ENCODE data around the gene ABAT.

Gene ABAT

DNA sequence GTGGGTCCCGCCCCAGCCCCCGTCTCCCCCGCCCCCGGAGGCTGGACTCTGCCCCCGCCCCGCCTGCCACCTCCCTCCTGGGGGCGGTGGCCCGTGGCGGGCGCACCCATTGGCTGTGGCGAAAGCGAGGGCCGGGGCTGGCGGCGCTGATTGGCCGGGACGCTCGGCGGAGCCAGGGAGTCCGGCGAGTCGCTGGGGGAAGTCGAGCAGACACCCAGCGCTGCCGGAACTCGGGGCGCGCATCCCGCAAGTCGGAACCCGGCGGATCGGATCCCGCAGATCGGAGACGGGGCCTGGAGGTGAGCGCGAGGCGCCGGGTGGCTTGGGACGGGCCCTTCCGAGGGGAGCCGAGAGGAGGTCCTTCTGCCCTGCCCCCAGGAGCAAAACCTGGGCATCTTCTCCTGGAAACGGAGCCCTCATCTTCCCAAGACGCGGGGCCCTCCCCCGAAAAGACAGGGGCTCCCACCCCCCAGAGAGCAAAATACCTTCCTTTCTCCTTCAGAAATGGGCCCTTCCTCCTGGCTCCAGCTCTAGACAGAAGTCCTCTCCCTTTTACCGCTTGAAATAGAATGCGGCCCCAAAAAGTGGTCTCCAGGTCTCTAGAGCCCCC, at the start of gene ABAT:
Gene ABAT, plus strand, starts transcription at position 205 of the 610 bp plus-strand sequence. CDS start 61,123 bp downstream, outside the sequence.
- FAIRE-seq (no peak), DNase-seq (ENCODE audit: insufficient read length, low spot score) (peak; percentile 93)

DNA sequence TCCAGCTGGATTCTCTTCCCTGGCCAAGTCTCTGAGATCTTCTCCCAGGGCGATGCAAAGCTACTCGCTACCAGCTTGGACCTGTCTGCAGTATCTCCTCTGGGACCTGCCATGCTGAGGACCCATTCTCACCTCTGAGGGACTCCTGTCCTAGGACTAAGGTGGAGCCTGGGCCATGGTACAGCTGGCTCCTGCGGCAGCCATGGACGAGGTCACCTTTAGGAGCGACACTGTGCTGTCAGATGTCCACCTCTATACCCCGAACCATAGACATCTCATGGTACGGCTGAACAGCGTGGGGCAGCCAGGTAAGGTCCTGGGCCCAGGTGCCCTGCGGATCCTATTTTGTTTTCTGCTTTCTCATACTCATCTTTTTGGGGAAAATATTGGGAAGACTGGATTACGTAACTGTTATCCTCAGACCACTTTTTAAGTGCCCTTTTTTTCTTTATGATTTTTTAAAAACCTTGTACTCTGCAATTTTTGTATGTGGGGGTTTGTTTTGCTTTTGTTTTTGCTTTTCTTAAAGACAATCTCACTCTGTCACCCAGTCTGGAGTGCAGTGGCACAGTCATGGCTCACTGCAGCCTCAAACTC, 48.8 kb upstream of the ABAT start:
- DNase-seq (ENCODE audit: insufficient read length, low spot score) (no peak), FAIRE-seq (no peak)

DNA sequence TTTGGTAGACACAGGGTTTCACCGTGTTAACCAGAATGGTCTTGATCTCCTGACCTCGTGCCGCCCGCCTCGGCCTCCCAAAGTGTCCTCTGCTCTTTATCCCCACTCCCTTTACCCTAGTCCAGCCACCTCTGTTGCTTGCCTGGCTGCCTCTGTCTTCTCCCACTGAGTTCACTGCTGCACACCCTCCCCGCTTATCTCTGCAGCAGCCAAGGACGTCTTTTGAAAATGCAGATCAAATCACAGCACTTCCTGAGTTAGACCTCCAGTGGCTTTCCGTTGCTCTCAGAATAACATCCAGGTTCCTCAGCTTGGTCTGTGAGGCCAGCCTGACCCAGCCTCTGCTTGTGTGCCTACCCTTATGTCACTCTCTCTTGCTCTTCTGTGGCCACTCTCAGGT, 47.5 kb upstream of the ABAT start:
- no peak for FAIRE-seq
- no peak for DNase-seq (ENCODE audit: insufficient read length, low spot score)

DNA sequence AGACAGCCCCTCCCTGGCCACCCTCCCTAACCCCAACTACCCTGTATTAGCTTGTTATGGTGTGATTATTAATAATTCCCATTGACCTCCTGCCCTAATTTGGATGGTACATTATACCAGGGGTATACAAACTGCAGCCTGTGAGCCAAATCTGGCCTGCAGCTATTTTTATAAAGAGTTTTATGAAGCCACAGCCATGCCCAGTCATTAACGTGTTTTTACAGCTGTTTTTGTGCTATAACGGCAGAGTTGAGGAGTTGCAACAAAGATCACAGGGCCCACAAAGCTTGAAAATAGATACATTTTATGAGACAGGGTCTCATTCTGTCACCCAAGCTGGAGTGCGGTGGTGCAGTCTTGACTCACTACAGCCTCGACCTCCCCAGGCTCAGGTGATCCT, 47.0 kb upstream of the ABAT start:
- DNase-seq (ENCODE audit: insufficient read length, low spot score) (no peak), FAIRE-seq (no peak)

DNA sequence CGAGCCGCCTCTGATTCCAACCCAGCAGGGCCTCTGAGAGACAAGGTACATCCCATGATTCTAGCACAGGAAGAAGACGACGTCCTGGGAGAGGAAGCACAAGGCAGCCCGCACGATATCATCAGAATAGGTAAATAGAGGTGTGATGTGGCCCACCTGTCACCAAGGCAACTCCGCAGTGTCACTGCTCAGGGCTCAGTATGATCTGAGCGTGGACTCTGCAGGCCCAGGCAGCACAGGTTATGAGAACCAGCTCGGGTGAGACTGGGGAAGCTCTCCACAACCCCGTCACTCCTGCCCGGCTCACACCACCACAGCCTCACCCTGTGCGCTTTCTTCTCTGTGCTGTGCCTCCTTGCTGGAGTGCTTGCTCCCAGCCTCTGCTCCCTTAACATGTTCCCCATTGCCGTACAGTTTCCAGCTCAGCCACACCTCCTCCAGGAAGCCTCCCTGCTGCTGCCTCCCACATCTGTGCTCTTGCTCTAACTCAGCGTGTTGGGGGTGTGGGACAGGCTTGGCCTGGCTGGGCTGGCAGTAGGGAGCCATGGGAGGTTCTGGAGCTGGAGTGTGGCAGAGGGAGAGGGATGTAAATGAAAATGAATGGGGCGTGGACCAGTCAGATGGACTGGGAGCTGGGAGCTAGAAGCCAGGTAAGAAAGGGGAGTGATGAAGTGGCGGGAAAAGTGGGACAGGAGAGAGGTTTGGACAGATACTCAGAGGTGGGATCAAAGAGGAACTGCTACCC, 45.3 kb upstream of the ABAT start:
- FAIRE-seq (no peak), DNase-seq (ENCODE audit: insufficient read length, low spot score) (no peak)

DNA sequence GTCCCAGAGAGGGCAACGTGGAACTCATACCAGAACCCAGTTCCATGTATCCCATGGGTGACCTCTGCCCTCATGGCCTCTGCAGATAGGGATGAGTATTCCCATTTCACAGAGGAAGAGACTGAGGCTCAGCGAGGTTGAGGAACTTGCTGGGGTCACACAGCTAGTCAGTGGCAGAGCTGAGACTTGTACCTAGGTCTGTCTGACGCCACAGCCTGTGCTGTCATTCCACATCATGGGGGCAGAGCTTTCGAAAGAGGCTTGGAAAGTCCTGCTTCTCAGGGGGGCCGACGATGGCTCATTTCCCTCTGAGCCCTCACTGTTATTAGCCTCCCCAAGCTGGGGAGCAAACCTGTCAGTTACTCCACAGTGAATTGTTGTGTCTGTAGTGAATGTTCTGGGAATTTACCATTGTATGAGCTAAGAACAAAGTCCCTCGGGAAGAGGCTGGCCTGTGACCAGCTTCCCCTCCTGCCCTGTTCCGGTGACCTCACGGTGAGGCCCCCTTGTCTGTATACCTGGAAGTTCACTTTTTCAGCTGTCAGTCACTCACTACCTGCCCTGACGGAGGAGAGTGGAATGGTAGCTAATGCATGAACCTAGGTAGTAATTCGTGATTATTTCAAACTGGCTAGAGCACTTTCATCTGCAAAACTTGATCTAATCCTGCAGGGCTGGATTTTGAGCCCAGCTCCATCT, 44.0 kb upstream of the ABAT start:
- FAIRE-seq (no peak), DNase-seq (ENCODE audit: insufficient read length, low spot score) (no peak)

DNA sequence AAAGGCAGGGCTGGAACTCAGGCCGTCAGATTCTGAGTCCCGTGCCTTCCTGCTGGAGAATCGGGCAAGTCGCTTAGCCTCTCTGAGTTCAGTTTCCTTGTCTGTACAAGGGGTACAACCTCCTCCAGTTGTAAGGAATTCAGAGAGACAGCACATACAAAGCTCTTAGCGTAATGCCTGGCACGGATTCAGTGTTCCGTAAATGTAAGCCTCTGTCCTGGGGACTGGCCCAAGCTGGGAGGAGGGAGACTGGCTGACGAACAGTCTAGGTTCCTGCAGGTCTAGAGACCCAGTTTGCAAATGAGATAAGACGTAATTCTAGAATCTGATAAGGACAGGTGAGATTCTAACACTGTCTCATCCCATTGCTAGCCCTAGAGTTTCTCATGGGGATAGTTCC, 43.0 kb upstream of the ABAT start:
- no peak for FAIRE-seq

DNA sequence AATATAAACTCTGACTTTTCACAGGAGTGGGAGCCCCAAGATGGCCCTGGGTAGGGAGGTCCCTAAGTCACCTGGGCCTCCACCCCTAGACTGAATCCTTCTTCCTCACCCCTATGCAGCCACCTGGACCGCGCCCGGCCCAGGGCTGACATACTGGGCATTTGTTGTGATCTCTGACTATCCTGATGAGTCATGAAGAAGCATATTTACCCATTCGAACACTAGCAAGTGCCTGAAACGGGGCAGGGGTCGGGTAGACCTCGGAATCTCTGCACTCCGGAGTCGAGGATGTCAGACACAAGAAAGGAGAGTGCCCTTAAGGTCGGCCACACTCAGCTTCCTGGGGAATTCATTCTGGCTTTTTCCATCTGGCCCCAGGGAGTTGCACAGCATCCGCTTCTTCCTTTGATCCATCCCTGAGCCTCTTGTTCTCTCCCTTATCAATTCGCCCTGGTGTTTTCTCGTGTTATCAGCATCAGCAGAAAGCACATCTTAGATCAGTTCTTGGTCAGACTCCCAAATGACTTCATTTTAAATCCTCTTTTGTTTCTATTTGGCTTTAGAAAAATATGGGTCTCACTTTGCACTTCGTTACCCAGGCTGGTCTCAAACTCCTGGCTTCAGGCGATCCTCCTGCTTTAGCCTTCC, 42.5 kb upstream of the ABAT start:
- FAIRE-seq: no peak
- DNase-seq (ENCODE audit: insufficient read length, low spot score): no peak

More for the DNA sequence above, 43.0 kb upstream of the ABAT start:
- DNase-seq (ENCODE audit: insufficient read length, low spot score): no peak

DNA sequence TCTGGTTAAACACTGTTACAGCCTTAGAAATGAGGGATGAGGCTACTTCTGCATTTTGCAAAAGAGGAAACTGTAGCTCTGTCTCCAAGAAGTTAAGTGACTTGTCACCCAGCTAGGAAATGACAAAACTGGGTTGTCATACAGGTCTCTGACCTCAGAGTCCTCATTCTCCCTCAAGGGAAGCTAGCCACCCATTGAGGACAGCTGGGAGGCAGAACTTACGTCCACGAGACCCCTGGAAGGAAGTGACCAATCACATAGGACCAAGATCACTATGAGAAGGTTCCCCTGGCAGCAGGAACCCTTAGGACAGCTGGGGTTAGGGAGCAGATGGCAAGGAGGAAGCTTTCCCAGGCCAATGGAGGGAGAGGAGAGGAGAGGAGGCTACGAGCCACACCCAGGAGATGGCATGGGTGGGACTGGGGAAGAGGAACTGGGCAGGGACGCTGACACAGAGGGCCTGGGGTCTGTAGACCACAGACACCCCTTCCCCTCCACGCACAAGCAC, 41.7 kb upstream of the ABAT start:
- FAIRE-seq (no peak), DNase-seq (ENCODE audit: insufficient read length, low spot score) (no peak)

DNA sequence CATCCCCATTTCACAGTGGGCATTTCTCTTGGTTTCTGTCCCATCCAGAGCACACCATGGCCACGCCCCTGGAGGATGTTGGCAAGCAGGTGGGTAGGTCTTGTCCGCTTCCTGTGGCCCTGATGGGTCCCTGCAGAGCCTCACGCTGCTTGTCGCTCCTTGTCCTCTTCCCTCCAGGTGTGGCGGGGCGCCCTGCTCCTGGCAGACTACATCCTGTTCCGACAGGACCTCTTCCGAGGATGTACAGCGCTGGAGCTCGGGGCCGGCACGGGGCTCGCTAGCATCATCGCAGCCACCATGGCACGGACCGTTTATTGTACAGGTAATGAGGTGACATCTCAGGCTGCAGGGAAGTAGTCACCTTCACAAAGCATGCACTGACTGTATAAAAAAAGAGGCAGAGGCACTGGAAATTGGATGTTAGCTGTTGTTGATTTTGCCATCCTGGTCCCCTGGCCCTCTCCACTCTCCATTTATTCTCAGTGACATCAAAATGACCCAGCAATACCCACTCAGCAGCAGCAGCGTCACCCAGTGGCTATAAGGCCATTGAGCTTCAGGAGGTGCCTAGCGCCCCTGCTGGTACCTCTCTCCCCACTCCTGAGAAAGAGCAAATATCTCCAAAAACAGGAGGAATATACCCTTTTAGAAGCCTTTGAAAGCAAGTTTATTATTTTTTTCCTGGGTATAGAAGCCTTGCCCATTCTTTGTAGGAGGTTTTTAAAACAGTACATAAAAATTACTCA, 39.3 kb upstream of the ABAT start:
- no peak for FAIRE-seq
- DNase-seq (ENCODE audit: insufficient read length, low spot score): no peak

DNA sequence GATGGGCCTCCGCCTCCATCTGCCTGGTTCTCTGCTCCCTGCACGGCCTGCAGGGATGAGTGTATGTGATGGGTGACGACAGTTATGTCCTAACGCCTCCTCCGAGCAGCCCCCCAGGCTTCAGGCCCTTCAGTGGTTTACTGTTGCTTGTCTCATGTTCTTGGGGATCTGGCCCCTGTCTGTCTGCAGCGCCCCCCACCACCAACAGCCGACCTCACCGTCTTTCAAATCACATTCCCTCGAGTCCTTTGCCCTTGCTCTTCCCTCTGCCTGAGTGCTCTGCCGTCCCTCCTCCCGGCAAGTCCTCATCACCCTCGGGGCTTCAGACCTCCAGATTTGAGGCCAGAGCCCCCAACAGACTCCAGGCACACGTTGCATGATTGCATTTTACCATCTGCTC, 34.7 kb upstream of the ABAT start:
- FAIRE-seq: no peak
- DNase-seq (ENCODE audit: insufficient read length, low spot score): no peak

DNA sequence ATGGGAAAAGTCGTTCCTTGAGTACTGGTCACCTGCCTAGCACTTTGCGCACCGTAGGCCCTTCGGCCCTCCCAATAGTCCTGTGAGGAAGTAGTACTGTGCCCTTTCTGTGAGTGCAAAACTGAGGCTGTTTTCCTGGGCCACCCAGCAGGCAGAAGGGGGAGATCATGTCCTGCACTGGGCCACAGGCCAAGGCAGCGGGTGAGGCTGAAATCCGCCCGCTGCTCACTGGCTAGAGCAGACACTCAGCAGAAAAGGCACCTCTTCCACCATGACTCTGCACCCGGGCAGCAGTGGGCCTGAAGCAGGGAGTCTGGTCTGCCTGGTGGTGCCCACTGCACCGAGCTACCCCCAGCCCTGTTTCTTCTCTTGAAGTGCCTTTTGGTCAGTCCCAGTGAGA, 32.7 kb upstream of the ABAT start:
- DNase-seq (ENCODE audit: insufficient read length, low spot score) (no peak), FAIRE-seq (no peak)

DNA sequence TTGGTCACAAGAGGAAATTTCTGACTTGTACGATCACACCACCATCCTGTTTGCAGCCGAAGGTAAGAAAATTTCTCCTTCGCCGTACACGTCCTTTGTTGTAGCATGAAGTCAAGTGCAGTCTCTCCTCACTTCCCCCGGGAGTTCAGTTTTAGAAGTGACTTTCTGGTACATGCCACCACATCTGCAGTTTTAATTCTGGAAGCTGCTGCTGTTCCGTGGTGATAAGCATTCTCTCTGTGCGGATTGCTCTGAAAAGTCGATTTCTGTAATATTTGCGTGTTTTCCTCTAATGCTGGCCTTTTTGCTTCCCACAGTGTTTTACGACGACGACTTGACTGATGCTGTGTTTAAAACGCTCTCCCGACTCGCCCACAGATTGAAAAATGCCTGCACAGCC, 32.3 kb upstream of the ABAT start:
- DNase-seq (ENCODE audit: insufficient read length, low spot score): no peak
- FAIRE-seq: no peak

DNA sequence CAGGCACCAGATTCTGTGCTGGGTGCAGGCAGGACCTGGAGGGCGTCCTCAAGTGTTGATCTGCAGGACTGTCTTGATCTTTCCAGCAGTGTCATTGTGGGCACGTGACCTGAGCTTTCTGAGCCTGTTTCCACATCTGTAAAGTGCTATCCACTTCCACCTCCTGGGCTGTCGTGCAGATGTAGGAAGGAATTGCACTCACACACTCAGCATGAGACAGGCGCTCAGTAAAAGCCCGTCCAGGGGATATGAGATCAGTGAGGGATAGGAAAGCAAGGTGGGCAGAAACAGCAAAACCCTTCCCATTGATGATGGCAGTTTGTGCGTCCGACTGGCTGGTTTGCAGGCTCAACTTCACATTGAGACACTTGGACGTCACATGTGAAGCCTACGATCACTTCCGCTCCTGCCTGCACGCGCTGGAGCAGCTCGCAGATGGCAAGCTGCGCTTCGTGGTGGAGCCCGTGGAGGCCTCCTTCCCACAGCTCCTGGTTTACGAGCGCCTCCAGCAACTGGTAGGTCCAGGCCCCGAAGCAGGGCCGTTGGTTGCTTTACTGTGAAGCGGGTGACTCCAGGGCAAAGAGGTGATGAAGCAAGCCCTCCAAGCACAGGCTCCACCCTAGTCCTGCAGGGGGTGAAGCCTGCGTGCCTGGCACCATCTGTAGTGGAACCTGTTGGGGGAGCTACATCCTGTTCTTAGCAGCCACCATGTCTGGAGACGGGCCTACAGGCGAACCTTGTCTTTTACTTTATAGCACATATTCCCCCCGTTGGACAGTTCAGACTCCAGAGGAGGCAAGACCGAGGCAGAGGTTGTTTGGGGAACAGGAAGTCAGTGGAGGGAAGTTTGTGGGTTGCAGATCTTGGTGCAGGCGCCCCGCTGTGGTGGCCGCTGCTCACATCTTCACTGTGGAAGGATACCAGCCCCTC, 29.9 kb upstream of the ABAT start:
- FAIRE-seq (no peak), DNase-seq (ENCODE audit: insufficient read length, low spot score) (no peak)

DNA sequence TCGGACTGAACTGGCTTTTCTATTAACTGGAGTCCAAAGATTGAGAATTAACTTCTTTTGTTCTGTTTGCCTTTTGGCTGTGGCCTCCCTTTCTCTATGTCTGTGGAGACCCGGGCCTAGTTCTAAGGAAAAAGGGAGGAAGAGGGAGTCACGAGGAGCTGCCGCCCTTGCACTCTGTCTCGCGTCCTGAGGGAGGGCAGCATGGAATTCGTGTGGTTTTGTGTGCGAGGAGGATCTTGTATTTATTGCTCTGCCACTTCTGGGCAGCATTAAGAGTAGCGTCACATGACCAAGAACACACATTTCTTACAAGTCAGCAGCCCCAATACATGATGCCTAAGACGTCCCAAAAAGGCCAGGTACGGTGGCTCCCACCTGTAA, 29.3 kb upstream of the ABAT start:
- no peak for FAIRE-seq
- no peak for DNase-seq (ENCODE audit: insufficient read length, low spot score)

DNA sequence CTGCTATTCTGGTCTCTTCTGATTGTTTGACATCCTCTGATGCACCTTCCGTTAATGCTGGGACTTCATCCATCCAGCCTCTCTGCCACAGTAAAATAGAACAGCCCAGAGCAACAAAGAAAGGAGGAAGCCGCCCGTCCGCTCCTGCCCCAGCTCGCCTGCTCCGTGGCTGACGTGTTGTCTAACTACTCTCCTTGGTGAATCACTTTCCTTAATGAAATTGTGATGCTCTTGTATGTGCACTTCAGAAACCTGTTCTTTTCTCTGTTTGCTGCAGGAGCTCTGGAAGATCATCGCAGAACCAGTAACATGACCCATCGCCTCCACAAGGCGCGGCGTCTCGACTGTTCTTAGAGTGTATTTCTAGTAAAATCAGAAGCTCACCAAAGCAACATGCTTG, 28.6 kb upstream of the ABAT start:
- DNase-seq (ENCODE audit: insufficient read length, low spot score) (no peak), FAIRE-seq (no peak)

DNA sequence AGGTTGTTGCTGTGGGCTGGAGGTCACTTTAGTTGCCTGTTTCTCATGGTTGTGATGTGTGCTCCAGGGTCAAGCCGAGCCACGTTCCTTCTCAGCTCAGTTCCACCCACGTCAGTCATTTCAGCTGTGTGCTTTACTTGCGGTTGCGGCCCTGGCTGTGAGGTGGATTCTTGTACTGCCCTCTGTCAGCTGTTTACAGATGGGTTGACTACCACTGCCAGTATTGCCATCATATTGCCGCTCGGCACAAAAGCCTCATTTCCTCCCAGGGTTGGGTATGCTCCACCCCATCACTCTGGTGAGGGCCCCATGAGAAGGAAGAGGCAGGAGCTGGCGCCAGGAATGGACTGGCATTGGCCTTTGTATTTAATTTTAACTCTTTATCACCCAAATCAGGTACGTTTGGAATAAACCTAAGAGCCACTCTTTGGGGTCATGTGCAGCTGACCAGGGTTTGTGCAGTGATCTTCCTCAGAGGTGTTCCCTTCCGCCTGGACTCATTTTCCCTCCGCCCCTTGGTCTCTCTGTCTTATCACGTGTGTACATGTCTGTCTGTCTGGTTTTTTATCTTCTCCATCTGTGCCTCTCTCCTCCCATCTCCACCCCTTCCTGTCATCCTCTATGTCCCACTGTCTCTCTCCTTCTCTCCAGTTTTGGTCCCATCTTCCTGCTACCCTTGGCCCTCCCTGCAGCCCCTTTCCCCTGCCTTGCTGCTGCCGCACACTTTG, 27.9 kb upstream of the ABAT start:
- FAIRE-seq (no peak), DNase-seq (ENCODE audit: insufficient read length, low spot score) (no peak)

DNA sequence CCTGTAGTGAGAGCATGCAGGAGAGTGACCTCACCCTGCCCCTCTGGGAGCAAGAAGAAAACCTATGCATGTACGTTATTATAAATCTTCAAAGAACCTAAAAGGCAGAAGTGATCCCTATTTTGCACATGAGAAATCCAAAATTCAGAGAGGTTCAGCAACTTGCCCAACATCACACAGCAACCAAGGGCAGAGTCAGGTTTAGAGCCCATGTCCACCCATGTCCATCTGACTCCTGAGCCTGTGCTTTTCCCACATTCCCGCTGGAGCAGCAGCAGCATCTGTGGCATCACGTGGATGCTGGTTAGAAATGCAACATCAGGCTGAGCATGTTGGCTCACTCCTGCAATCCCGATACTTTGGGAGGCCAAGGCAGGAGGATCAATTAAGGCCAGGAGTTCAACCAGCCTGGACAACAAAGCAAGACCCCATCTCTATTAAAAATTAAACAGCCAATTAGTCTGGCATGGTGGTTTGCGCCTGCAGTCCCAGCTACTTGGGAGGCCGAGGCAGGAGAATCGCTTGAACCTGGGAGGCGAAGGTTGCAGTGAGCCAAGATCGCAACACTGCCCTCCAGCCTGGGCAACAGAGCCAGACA, 26.6 kb upstream of the ABAT start:
- no peak for DNase-seq (ENCODE audit: insufficient read length, low spot score)
- FAIRE-seq: no peak
